PC-9 (cell line): ENCODE measurements around the gene MGAT4A.

Experiments
- CTCF ChIP-seq: fragments of 200-600 bp; sonication (generic); conservative IDR thresholded peaks from 2 replicates; pipeline ENCODE4 v1.6.1; 2017; ENCODE audit warnings: mixed run types, antibody characterized with exemption, mild to moderate bottlenecking, moderate library complexity
- EZH2 ChIP-seq: fragments of 200-600 bp; sonication (generic); IDR thresholded peaks from 2 replicates; pipeline ENCODE4 v1.8.0; 2017; ENCODE audit warnings: antibody characterized with exemption, low read depth

DNA sequence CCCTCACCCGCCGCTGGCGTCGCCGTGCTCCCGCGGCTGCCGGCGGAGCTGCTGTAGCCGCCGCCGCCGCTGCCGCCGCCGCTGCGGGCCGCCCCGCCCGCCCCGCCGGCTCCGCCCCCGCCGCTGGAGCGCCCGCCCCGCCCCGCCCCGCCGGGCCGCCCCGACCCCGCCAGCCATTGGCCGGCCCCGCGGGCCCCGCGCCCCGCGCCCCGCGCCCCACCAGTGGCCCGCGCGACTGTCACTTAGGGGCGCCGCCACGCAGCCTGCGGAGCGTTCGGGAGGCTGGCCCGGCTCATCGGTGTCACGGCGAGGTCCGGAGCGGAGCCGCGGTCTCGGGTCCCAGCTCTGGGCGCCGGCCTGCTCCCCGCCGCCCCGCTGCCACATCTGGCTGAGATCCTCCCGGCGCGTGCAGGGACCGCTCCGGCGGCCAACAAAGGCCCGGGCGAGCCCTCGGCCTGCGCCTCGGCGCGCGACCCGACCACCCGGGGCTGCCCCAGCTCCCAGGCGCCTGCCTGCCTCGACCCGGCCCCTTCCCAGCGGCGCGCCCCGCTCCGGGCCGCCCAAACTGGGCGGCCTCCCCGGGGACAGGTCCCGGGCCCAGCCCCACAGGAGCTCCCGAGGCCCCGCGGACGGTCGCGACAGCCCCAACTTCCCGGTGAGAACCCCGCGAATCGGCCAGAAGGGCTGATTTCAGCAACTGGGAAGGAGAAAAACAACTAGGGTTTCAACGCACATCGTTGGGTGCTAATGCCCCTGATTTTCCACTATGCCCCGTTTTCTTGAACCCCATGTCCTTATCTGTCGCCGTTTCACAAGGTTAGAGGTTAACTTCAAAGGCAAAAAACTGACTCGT lies at the start of gene MGAT4A:
- no peak for TF ChIP-seq CTCF
- TF ChIP-seq EZH2: no peak
